ENCODE results near the gene CDK18.

CDK18 gene

DNA sequence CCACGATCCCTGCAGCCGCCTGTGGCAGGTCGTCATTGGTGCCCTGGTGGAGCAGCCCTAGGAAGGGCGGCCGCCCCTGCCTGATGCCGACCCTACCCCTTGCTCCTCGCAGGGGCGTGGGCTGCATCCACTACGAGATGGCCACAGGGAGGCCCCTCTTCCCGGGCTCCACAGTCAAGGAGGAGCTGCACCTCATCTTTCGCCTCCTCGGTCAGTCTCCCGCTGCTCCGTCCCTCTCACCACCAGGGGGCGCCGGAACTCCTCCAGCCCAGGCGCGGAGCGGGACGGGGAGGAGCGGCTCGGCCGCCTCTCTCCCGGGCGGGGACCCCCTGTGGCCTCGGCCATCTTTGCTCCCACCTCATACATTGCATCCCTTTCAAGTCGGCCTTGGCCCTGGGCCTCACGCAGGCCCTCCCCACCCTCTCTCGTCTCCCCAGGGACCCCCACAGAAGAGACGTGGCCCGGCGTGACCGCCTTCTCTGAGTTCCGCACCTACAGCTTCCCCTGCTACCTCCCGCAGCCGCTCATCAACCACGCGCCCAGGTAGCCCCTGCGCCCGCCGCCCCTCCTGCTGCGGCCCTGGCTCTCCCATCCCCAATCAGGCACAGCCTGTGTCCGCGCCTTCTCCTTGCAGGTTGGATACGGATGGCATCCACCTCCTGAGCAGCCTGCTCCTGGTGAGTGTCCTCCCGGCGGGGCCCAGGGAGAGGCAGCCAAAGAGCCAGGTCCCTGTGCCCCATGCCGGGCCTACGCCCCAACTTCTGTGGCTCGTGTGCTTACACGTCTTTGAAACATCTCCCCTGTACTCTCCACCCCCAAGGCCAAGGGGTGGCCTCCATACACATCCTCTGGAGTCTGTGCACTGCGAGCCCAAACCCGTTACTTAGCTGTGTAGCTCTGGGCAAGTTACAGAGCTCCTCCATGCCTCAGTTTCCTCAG, 24.7 kb downstream of the CDK18 start:
- no peak overlapping the region for H3K4me3 ChIP-seq (ENCODE audit: low read length)

DNA sequence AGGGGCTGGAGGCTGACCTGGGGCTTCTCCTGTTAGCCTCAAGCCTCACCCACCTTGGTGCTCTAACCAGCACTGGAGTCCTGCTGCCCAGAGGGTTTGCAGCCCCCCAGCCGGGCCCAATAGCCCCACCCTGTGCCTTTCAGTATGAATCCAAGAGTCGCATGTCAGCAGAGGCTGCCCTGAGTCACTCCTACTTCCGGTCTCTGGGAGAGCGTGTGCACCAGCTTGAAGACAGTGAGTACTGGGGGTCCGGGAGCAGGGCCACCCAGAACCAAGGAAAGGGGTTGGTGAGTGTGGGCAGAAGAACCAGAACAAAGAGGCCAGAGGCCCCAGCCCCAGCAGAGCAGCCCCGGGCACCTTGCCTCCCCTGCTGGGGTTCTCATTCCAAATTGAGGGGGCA, 25.6 kb downstream of the CDK18 start:
- H3K4me3 ChIP-seq (ENCODE audit: low read length), result no peak overlapping the region
- TF ChIP-seq ZNF274 (IDR thresholded peaks at IDR 0.05; ENCODE audit: low read depth, low read length), result no peak

More for the DNA sequence above, 24.7 kb downstream of the CDK18 start:
- no peak for TF ChIP-seq ZNF274 (IDR thresholded peaks at IDR 0.05; ENCODE audit: low read depth, low read length)

- no peak overlapping the region for H3K4me3 ChIP-seq (ENCODE audit: low read length)
- TF ChIP-seq ZNF274 (IDR thresholded peaks at IDR 0.05; ENCODE audit: low read depth, low read length), result no peak
Observed at GRCh38 chr1:205531191-205532025, 26.9 kb downstream of the CDK18 start.

DNA sequence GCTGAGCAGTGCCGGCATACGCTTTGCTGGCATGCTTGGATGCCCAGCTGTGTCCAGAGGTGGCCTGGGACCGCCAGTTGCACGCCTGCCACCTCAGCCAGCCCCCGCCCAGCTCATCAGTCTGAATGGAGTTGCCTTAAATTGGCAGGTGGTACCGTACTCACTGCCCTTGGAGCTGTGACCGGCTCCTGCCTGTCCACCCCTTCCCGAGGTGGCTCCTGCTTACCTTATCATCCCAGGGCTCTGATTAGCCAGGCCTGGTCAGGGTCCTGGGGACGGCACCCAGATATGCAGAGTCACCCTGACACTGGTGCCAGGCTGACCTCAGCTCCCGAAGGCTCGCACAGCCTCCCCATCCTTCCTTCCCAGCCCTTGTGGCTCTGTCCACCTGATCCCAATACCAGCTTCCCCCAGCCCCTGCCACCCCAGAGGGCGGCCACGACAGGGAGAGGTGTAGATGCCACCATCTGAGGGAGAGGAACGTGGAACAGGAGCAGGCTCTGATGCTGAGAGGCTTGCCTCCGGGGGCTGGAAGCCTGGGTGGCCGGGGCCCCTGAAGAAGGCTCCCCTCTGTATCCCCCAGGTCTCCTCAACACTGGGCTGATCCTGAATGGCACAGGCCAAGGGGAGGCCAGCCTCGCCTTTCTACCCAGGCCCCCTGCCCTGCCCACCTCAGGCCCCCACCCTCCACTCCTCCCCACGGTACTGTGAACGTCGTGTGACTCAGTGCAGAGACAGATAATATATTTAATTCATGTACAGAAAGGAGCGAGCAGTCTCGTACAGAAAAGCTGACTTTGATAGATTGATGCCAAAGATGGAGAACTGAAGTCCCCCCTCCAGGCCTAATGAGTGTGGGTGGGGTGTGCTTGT, 27.8 kb downstream of the CDK18 start:
- no peak for TF ChIP-seq ZNF274 (IDR thresholded peaks at IDR 0.05; ENCODE audit: low read depth, low read length)
- H3K4me3 ChIP-seq (ENCODE audit: low read length), result no peak overlapping the region

- no peak for TF ChIP-seq ZNF274 (IDR thresholded peaks at IDR 0.05; ENCODE audit: low read depth, low read length)
- H3K4me3 ChIP-seq (ENCODE audit: low read length), result no peak overlapping the region
Observed at GRCh38 chr1:205532996-205533735, 28.7 kb downstream of the CDK18 start.

- no peak overlapping the region for H3K4me3 ChIP-seq (ENCODE audit: low read length)
- no peak for TF ChIP-seq ZNF274 (IDR thresholded peaks at IDR 0.05; ENCODE audit: low read depth, low read length)
Observed at GRCh38 chr1:205533748-205534443, 29.4 kb downstream of the CDK18 start.

DNA sequence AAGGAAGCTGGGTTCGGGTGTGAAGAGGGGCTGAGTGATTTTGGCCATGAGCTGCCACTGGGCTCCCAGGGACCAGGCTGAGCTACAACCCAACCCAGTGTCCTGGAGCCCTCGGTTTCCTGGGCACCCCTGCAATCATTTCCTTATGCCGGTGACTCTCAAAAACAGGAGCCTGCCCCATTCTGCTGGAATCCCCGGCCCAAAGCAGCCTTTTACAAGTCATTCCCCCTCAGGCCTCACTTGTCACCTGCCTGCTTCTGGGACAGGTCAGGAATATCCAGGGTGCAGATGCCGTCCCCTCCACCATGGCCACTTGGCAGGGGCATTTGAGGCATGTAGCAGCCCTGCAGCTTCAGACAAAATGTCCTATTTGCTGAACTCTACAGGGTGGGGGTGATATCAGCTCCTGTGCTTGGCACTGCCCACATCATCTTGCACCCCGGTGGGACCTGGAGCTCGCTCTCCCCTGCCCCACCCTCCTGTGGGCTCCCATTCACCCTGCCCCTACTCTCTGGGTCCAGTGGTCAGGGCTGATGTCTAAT, 30.0 kb downstream of the CDK18 start:
- H3K4me3 ChIP-seq (ENCODE audit: low read length), result no peak overlapping the region
- no peak for TF ChIP-seq ZNF274 (IDR thresholded peaks at IDR 0.05; ENCODE audit: low read depth, low read length)

DNA sequence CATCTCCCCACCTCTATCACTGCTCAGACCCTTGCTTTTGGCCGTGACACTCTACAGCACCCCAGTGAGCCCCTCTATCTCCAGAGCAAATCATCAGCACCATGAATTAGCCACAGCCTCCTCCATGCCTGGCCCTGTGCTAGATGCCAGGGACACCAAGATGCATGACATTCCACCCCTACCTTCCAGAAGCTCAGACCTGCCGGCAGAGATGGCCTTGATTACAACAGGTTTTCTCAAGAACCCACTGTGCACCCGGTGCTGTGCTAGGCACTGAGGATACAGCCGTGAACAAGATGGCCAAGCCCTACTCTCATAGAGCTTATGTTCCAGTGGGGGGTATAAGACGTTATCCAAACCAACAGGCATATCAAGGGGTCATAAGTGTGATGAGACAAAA, 30.6 kb downstream of the CDK18 start:
- TF ChIP-seq ZNF274 (IDR thresholded peaks at IDR 0.05; ENCODE audit: low read depth, low read length), result no peak

GRCh38 chr1:205535866-205536758, 31.6 kb downstream of the CDK18 start:
- H3K4me3 ChIP-seq (ENCODE audit: low read length), result no peak overlapping the region
- TF ChIP-seq ZNF274 (IDR thresholded peaks at IDR 0.05; ENCODE audit: low read depth, low read length), result no peak

More for the DNA sequence above, 30.6 kb downstream of the CDK18 start:
- no peak overlapping the region for H3K4me3 ChIP-seq (ENCODE audit: low read length)

GRCh38 chr1:205536759-205537361, 32.4 kb downstream of the CDK18 start:
- no peak for TF ChIP-seq ZNF274 (IDR thresholded peaks at IDR 0.05; ENCODE audit: low read depth, low read length)
- no peak overlapping the region for H3K4me3 ChIP-seq (ENCODE audit: low read length)

DNA sequence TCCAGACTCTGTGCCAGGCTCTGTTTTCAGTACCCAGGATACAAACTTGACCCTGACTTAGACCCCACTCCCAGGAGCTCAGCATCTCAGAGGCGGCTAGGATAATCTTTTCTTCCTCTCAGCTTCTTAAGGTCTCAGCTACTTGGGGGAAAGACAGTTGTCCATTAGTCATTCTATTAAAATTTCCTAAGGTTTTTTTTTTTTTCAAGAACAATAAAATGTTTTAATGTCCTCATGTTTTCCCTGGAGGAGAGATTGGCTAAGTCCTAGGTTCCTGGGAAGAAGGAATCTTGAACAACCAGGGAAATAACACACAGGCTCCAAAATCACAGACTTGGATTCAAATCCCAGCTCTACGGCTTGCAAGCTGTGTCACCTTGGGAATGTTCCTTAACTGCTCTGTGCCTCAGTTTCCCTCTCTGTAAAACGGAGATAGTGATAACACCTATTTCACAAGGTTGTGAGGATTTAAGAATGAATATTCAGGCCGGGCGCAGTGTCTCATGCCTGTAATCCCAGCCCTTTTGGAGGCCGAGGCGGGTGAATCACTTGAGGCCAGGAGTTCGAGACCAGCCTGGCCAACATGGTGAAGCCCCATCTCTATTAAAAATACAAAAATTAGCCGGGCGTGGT, 33.0 kb downstream of the CDK18 start:
- no peak for TF ChIP-seq ZNF274 (IDR thresholded peaks at IDR 0.05; ENCODE audit: low read depth, low read length)
- no peak overlapping the region for H3K4me3 ChIP-seq (ENCODE audit: low read length)

Measured in GM08714 (cell line).